MM.1S (cell line): ENCODE data around the gene POLE4.

ENCODE experiments used
- EZH2 ChIP-seq: fragments of 300-600 bp; sonication (generic); optimal IDR thresholded peaks from 2 replicates; pipeline ENCODE3; 2017; ENCODE audit warnings: low read depth, mild to moderate bottlenecking, antibody characterized with exemption, low read length, mixed read lengths
- TF ChIP-seq, protein P1 (sequence below): fragments of 300-600 bp; sonication (generic); IDR thresholded peaks from 2 replicates; pipeline ENCODE4 v1.5.1; 2016; ENCODE audit warnings: antibody characterized with exemption, low read length, mixed read lengths

DNA sequence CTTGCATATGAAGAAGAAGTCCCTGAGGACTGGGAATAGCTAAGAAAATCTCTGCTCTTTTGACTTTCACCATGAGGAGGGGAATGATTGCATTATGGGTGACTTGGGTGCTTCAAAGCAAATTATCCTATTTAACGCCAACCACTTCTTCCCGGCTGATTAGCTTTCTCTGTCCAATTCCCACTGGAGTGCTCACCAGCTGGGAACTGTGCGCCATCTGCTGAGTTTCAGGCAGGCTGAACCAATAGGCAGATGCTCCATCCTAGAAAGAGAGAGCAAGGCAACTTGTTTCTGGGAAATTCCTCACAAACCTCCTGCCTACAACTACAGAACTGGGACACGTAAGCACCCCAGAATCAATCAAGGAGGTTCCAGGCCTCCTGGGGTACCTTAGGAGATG lies 49.4 kb downstream of the POLE4 start:
- TF ChIP-seq, protein P1, sequence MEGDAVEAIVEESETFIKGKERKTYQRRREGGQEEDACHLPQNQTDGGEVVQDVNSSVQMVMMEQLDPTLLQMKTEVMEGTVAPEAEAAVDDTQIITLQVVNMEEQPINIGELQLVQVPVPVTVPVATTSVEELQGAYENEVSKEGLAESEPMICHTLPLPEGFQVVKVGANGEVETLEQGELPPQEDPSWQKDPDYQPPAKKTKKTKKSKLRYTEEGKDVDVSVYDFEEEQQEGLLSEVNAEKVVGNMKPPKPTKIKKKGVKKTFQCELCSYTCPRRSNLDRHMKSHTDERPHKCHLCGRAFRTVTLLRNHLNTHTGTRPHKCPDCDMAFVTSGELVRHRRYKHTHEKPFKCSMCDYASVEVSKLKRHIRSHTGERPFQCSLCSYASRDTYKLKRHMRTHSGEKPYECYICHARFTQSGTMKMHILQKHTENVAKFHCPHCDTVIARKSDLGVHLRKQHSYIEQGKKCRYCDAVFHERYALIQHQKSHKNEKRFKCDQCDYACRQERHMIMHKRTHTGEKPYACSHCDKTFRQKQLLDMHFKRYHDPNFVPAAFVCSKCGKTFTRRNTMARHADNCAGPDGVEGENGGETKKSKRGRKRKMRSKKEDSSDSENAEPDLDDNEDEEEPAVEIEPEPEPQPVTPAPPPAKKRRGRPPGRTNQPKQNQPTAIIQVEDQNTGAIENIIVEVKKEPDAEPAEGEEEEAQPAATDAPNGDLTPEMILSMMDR: no peak
- no peak for TF ChIP-seq EZH2
